Osteoblast (primary cell): ENCODE measurements around the gene FASN. TPM values are rescaled to one million over a fixed set of nuclear protein-coding genes. Genes with fewer than 3 reads are reported as not detected.

Source experiments
- DNase-seq: peaks from one replicate; pipeline ENCODE4 v3.0.0; 2011; ENCODE audit warnings: low spot score, mixed read lengths; ENCODE audit not compliant: insufficient read length; ENCODE audit errors: missing footprints
- H2AFZ ChIP-seq: 2 replicates; pipeline ENCODE4 v1.6.0; 2011; ENCODE audit warnings: mild to moderate bottlenecking, low read length
- H3K27ac ChIP-seq: 2 replicates; pipeline ENCODE4 v1.5.1; 2011; ENCODE audit warnings: mild to moderate bottlenecking, low read depth, low read length, moderate library complexity
- H3K27me3 ChIP-seq: 2 replicates; pipeline ENCODE4 v1.6.0; 2012; ENCODE audit warnings: mild to moderate bottlenecking, control low read depth, inconsistent platforms, low read length, moderate library complexity; ENCODE audit not compliant: insufficient read depth
- H3K36me3 ChIP-seq: 2 replicates; pipeline ENCODE4 v1.5.1; 2011; ENCODE audit warnings: mild to moderate bottlenecking, low read length, control low read depth, moderate library complexity; ENCODE audit not compliant: insufficient read depth
- H3K4me1 ChIP-seq: 2 replicates; pipeline ENCODE4 v1.5.1; 2011; ENCODE audit warnings: mild to moderate bottlenecking, low read length, control low read depth, moderate library complexity; ENCODE audit not compliant: insufficient read depth
- H3K4me2 ChIP-seq: 2 replicates; pipeline ENCODE4 v1.6.0; 2011; ENCODE audit warnings: mild to moderate bottlenecking, low read length; ENCODE audit not compliant: insufficient read depth
- H3K4me3 ChIP-seq: fragments of 200-600 bp; sonication (generic); 3 replicates; pipeline ENCODE4 v1.5.1; 2012; ENCODE audit warnings: mild to moderate bottlenecking, low read length, inconsistent platforms; ENCODE audit not compliant: insufficient read depth
- H3K79me2 ChIP-seq: 2 replicates; pipeline ENCODE4 v1.6.0; 2012; ENCODE audit warnings: mild to moderate bottlenecking, low read length, control low read depth, inconsistent platforms; ENCODE audit not compliant: insufficient read depth
- H3K9me3 ChIP-seq: 2 replicates; pipeline ENCODE4 v1.5.1; 2011; ENCODE audit warnings: low read depth, low read length, control low read depth
- H4K20me1 ChIP-seq: 2 replicates; pipeline ENCODE4 v1.6.0; 2012; ENCODE audit warnings: mild to moderate bottlenecking, low read length, control low read depth; ENCODE audit not compliant: insufficient read depth
- CTCF ChIP-seq: IDR thresholded peaks from 2 replicates; pipeline ENCODE4 v1.5.1; 2011; ENCODE audit warnings: mild to moderate bottlenecking, low read depth, low read length, moderate library complexity; ENCODE audit errors: extremely low read depth
- total RNA-seq: library from RNA; depleted of rRNA; stranded (reverse); fragments of >200 nt; gene quantifications from 2 replicates; pipeline ENCODE4 v1.2.3, GENCODE V29; 2012

FASN gene
- total RNA-seq, 1 donor = 142 TPM

GRCh38 chr17:82030470-82031302, 67.3 kb downstream of the FASN start:
- Histone ChIP-seq H3K9me3 (no peaks in the 10 kb centered on the region), H3K36me3 (no peaks in the 10 kb centered on the region), H3K27ac (no peak overlapping the region), H3K4me1 (peaks cover 7% of the 10 kb centered on the region), H4K20me1 (peaks cover 3% of the 10 kb centered on the region), H3K4me3 (peak overlapping the region; percentile 72), H3K27me3 (no peaks in the 10 kb centered on the region), H3K79me2 (no peaks in the 10 kb centered on the region), H3K4me2 (peak overlapping the region; percentile 83), H2AFZ (peak overlapping the region; percentile 72)
- peak; percentile 76 for TF ChIP-seq CTCF
- peak; percentile 100 for DNase-seq

DNA sequence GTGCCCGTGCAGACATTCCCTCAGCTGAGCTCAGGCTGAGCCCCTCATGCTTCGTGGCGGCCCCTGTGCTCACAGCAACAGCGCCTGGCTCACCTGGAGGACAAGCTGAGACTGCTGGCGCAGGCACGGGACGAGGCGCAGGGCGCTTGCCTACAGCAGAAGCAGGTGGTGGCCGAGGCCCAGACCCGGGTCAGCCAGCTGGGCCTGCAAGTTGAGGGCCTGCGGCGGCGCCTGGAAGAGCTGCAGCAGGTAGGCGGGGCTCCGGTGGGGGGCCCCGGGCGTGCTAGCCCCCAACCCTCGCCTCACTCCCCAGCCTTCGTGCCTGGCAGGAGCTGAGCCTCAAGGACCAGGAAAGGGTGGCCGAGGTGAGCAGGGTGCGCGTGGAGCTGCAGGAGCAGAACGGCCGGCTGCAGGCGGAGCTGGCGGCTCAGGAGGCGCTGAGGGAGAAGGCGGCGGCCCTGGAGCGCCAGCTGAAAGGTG, 68.0 kb downstream of the FASN start:
- Histone ChIP-seq H3K4me3 (no peak overlapping the region), H4K20me1 (no peaks in the 10 kb centered on the region), H3K27me3 (no peaks in the 10 kb centered on the region), H3K9me3 (no peaks in the 10 kb centered on the region), H3K79me2 (no peaks in the 10 kb centered on the region), H3K36me3 (no peaks in the 10 kb centered on the region), H3K4me2 (peak overlapping the region; percentile 83), H2AFZ (no peak overlapping the region), H3K4me1 (peaks cover 4% of the 10 kb centered on the region), H3K27ac (no peak overlapping the region)
- TF ChIP-seq CTCF = no peak
- DNase-seq = no peak

DNA sequence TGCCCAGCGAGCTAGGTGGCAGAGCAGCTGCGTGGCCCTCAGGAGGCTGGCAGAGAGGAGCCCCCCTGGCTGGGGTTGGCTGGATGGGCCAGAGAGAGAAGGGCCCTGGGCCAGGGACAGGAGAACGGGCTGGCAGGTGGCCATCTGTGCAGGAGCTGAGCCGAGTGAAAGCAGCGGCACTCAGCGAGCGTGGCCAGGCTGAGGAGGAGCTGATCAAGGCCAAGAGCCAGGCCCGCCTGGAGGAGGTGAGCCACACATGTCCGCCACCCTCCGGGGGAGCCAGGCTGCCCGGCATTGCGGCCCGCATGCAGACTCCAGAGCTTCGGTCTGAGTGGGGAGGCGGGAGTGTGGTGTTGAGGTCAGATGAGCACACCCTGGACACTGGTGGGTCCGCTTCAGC, 68.6 kb downstream of the FASN start:
- Histone ChIP-seq H3K9me3 (no peaks in the 10 kb centered on the region), H4K20me1 (no peaks in the 10 kb centered on the region), H3K79me2 (no peaks in the 10 kb centered on the region), H3K27ac (no peak overlapping the region), H3K4me1 (peaks cover 4% of the 10 kb centered on the region), H3K36me3 (no peaks in the 10 kb centered on the region), H2AFZ (no peak overlapping the region), H3K4me2 (no peak overlapping the region), H3K27me3 (no peaks in the 10 kb centered on the region), H3K4me3 (no peak overlapping the region)
- no peak for TF ChIP-seq CTCF
- DNase-seq = no peak

DNA sequence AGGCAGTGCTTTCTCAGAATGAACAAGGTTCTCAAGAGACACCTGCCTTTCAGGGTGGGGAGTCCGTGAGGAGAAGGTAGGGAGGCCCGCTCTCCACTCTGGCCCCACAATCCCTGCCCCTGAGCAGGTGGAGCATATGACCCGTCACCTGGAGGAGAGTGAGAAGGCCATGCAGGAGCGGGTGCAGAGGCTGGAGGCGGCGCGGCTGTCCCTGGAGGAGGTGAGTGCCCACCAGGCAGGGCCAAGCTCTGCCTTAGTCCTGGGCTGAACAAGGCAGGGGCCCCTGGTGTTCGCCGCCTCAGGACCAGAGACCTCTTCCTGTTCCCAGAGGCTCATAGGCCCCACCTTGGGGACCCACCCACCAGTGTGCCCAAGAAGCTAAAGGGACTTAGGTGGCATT, 69.1 kb downstream of the FASN start:
- no peak for DNase-seq
- H2AFZ ChIP-seq = no peak overlapping the region
- TF ChIP-seq CTCF = no peak

More for the DNA sequence above, 69.1 kb downstream of the FASN start:
- H4K20me1 ChIP-seq = no peaks in the 10 kb centered on the region
- no peaks in the 10 kb centered on the region for H3K27me3 ChIP-seq
- no peaks in the 10 kb centered on the region for H3K36me3 ChIP-seq
- peaks cover 8% of the 10 kb centered on the region for H3K4me1 ChIP-seq
- H3K9me3 ChIP-seq = no peaks in the 10 kb centered on the region
- H3K27ac ChIP-seq = no peak overlapping the region
- no peak overlapping the region for H3K4me3 ChIP-seq
- H3K4me2 ChIP-seq = no peak overlapping the region
- no peaks in the 10 kb centered on the region for H3K79me2 ChIP-seq
